DMS 273 (cell line): ENCODE results near the gene CISH.

Experiments used
- DNase-seq: peaks from one replicate; lab custom pipeline; 2025; ENCODE audit not compliant: unreplicated experiment; lab: John Stamatoyannopoulos, UW

The CISH gene

DNA sequence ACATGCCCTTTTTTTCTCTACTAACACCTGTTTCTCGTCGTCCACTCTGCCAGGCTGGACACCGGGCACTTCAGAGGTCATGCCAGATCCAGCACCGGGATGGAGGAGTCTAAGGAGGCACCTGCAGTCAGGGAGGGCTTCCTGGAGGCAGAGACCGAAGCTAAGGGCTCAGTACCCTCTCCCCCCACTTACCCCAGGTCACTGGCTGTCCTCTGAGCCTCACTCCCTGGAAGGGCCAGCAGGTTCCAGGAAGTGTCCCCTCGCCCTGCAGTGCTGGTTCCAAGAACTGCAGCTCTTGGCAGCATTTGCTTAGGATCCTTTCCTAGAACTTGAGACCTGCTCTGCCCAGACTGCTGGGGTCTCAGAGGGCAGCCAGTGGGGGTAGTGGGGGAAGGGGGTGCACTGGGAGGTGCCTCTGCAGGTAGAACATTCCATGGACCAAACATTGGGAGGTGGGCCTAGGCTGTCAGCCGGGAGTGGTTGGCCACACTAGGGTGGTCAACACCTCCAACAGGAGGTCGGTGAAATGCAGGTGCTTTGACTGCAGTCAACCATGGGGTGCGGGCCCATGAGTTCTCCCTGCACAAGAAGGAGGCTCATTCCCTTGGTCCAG lies 11.3 kb downstream of the CISH start:
- no peak for DNase-seq

DNA sequence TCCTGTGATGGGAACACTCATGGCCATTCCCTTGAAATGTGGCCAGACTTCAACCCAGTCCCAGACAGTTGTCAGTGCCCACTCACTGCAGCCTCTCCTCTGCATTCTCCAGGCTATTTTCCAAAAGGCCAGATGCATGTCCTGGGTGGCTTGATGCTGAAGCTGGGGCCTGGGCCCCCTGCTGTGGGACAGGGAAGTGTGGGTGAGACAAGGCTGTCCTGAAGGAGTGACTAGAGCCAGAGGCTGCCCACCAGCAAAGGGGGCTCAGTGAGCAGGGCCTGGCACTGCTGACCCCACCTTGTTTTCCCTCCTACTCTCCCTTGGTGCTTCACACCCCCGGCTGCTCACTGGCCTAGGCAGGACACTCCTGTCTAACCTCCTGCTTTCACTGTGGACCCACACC lies 11.9 kb downstream of the CISH start:
- no peak for DNase-seq

GRCh38 chr3:50599115-50599715 lies 12.4 kb downstream of the CISH start:
- no peak for DNase-seq

GRCh38 chr3:50594253-50594785 lies 17.3 kb downstream of the CISH start:
- no peak for DNase-seq

DNA sequence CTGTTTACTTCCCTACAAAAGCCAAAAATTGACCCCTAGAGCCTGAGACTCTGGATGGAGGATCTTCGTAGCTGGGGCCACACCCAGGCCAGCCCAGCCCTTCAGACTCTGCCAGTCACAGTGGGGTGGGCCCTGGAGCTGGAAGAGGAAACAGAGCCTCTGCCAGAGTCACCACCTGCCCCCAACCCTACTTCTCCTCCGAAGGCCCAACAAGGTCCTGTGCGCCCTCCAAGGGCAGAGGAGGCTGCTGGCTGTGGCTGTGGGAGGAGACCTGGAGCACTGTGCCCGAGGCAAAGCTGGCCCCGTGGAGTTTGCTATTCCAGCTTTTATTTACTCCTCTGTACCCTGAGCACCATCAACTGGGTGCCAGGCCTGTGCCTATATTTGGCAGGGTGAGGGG lies 19.0 kb downstream of the CISH start:
- DNase-seq = no peak

GRCh38 chr3:50591196-50591741 lies 20.3 kb downstream of the CISH start:
- DNase-seq = no peak

DNA sequence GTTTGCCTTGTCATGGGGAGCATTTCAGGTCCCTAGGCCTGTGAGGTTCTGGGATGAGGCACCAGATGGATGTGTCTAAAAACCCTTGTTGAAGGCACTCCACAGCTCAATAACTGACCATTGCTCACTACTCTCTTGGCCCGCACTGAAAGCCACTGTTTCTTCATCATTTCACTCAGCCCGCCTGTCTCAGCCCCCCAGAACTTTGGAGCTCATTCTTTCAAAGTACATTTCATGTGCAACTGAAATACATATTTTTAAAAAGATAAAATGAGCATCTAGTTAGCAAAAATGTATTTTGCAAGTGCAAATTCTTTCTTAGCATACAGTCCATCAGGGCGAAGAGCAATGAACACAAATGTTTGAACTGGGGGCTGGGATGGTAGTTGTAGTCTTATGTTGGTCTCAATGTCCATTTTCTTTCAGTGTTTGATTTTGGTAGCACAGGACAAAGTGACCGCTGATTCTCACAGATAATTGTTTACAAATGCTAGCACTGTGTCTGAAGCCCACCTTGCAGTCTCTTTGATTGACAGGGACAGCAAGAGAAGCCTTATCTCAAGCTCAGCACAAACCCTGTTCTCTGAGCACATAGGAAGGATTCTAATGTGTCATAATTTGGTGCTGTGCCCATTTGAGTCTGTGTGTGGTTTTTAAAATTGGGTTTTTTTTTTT lies 22.7 kb downstream of the CISH start:
- no peak for DNase-seq

- DNase-seq = peak; percentile 48
These were observed 23.5 kb downstream of the CISH start for GRCh38 chr3:50587806-50588758.

- no peak for DNase-seq
These were observed 24.2 kb downstream of the CISH start for GRCh38 chr3:50587373-50587772.

GRCh38 chr3:50586763-50587070 lies 24.9 kb downstream of the CISH start:
- no peak for DNase-seq

GRCh38 chr3:50585919-50586762 lies 25.4 kb downstream of the CISH start:
- DNase-seq = no peak

DNA sequence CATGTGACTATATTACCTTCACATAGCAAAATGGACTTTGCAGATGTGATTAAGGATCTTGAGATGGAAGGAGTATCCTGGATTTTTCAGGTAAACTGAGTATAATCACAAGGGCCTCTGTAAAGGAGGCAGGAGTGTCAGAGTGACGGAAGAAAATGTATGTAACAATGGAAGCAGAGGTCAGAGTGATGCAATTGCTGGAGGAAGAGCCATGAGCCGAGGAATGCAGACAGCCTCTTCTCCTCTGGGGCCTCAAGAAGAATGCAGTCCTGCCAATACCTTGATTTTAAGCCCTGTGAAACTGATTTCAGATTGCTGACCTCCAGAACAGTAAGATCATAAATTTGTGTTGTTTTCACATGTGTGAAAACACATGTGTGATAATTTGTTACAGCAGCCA lies 27.2 kb downstream of the CISH start:
- DNase-seq = no peak

- no peak for DNase-seq
These were observed 27.7 kb downstream of the CISH start for GRCh38 chr3:50583897-50584296.

DNA sequence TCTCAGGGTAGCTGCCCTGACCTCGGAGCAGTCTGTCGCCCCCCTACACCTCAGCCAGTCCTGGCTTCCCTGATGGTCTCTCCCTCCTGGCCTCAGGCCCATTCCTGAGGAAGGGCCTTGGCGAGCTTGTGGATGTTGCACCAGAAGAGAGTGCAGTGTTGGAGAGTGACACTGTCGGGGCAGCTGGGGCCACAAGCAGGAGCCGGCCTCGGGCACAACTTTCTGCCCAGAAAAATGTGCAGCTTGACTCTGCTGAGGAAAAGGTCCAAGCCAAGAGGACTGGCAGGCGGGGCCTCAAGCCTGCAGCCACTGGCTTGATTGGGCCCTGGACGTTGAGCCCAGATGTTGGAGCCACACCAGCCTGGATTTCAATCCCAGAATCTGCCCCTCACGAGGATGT lies 29.5 kb downstream of the CISH start:
- no peak for DNase-seq

GRCh38 chr3:50581459-50581842 lies 30.1 kb downstream of the CISH start:
- no peak for DNase-seq

DNA sequence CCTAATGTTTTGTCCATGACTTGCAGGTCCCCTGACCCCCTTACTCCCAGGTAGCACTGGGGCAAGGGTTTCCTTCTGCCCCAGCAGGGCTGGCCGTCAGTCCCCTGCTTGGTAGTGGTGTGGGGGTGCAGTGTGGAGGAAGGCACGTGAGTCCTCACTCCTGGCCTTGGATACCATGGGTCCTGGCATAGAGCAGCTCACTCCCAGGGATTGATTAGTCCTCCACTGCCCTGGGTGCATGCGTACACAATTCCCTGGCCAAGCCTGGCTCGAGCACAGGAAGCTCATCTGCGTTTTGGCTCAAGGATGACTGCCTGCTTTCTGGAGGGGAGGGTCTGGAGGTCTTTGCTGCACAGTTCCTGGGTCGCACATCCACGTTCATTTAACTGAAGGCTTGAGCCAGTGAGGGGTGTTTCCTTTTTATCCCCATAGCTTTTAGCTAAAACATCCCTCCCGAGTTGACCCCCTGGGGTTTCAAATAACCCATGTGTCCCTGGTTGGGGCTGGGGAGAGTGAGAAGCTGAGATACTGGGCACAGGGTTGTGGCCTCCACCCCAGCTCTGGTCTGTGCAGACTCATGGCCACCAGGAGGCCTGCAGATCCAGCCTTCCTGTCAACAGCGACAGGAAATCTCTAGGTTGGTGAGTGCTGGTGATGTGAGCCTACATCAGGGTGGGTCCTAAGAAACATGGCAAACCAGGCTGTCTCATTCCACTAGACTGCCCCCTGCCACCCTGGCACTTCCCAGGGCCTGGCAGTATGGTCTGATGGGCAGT lies 30.7 kb downstream of the CISH start:
- DNase-seq = no peak

DNA sequence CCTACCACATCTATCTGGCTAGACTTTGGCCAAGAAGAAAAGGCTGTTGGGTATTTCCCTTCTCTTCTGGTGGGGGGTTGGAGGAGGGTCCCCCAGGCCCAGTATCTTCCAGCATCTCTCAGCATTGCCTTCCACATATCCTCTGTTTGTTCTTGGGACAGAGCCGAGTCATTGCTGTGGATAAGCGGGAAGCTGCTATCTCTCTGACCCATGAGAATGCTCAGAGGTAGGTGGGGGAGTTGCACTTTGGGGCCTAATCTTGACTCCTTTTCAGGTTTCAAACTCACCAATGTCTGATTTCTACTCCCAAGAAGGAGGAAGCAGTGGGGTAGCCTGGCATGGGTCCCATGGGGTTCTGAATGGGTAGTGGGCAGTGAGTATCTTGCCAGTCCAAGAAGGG lies 34.2 kb downstream of the CISH start:
- DNase-seq = no peak

DNA sequence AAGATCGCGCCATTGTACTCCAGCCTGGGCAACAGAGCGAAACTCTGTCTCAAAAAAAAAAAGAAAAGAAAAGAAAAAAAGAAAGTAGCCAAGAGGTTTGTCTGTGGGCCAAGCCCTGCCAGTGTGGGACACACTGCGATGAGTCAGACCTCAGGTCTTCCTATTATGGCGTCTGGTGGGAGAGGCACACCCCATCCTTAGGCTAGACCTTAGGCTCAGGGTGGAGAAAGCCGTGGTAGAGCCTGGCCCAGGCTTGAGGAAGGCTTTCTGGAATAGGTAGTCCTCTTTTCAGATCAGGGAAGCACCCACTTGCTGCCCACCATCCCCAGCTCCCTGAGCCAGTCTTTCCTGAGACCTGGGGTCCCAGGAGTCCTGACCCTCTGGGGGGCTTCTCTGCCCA lies 36.2 kb downstream of the CISH start:
- no peak for DNase-seq

GRCh38 chr3:50574444-50574831 lies 37.1 kb downstream of the CISH start:
- no peak for DNase-seq
